HTR-8/SVneo (cell line): ENCODE measurements around the gene CFAP77.

Experiments
- DNase-seq: peaks from one replicate; pipeline ENCODE4 v3.0.0; 2011; ENCODE audit warnings: low spot score, mixed read lengths; ENCODE audit not compliant: insufficient read length
- FAIRE-seq: peaks from 2 replicates; lab custom pipeline; 2011; peaks lifted over from hg19 to GRCh38; lab: Jason Lieb, UNC

The CFAP77 gene

GRCh38 chr9:132482196-132482813 is 72.3 kb downstream of the CFAP77 start:
- DNase-seq: no peak
- FAIRE-seq: no peak

DNA sequence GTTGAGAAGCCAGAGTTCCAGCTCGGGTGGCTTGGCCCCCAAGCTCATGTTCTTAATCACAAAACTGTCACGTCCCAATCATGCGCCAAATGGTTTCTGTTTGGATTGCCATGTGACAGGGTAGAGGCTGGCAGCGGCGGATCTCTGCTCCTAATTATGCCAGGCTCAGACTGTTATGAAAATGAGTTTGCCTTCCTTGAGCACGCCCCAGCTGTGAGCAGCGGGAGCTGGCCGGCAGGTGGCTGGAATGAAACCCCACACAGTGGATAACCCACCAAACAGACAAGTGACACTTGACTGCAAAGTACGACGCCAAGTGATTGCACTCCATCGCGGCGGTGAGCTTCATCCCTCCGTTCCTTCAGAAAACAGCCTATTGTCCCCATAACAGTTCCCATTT is 75.4 kb downstream of the CFAP77 start:
- no peak for DNase-seq
- FAIRE-seq: no peak

DNA sequence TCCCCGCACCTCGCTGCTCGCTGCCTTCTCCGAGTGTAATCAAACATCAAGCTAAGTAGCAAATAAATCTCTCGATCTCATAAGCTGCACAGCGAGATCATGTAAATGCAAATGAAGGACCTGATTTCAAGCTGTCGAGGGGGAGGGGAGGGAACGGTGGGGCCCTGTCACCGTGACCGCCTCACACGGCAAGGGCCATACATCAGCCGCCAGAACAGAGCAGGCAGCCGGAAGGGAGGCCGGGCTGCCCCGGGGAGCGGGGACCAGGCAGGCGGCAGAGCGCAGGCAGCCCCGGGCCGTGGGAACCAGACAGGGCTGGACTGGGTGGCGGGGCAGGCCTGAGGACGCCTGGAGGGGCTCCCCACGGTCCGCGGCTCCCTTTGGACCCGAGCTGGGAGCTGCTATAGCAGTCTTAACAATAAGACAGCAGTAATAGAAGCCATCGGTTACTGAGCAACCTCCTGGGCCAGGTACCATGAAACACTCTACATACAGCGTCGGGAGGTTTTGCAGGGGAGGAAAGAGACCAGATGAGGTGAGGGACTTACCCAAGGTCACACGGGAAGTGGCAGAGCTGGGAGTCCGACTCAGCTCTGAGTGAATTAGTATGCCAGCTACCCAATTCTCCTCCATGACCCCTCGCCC is 76.8 kb downstream of the CFAP77 start:
- no peak for FAIRE-seq
- DNase-seq: no peak

DNA sequence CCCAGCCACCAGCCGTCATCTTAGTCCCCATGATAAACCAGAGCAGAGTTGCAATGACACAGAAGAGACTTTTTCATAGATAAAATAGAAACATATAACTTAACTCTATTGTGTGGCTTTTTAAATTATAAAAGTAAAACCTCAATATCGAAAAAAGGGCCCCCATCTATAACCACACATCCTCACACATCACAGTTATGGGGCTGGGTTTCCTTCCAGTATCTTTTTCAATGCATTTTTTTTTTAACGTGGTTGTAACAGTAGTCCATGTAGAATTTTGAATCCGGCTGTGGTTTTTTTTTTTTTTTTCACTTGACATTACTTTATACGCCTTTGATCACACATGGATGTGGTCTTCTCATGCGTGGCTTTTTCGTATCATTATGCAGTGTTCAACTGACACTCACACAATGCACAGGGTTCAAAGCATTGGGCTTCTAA is 77.4 kb downstream of the CFAP77 start:
- no peak for DNase-seq
- FAIRE-seq: no peak

- FAIRE-seq (no peak), DNase-seq (no peak)
These were observed 78.0 kb downstream of the CFAP77 start for GRCh38 chr9:132487980-132488535.

DNA sequence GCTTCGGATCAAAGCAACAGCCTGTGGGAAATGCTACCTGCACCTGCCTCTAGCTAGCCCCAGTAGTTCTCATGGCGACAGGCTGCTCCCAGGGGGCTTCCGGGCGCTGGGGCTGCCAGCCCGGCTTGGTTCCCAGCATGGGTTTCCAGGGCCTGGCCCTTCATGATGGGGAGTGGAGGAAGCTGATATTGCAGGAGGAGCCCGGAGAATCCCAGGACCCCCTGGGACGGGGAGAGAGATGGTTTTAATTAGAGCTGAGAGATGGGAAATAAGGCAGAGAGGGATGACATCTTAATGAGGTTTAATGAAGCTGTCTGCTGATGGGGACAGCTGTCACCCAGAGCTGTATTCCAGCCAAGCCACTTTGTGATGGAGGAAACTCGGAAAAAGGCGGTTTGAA is 78.6 kb downstream of the CFAP77 start:
- FAIRE-seq: no peak
- DNase-seq: no peak

GRCh38 chr9:132489536-132489935 is 79.5 kb downstream of the CFAP77 start:
- DNase-seq: no peak
- no peak for FAIRE-seq

DNA sequence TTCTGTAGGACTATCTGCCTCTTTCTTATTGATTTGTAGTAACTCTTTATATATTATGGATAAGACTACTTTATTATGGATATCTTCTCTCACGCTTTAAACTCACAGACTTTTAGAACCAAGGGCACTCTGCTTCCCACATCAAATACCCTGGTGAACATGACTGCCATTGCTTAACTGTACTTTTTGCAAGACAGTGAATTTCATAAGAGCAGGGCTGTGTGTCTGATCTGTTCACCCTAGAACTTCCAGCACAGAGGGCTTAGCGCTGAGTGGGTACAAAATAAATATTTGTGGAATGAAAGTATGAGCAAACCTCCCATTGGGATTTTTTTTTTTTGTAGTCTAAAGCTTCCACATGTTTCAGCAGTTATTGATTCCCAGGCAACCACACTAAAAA is 84.8 kb downstream of the CFAP77 start:
- FAIRE-seq (no peak), DNase-seq (no peak)

DNA sequence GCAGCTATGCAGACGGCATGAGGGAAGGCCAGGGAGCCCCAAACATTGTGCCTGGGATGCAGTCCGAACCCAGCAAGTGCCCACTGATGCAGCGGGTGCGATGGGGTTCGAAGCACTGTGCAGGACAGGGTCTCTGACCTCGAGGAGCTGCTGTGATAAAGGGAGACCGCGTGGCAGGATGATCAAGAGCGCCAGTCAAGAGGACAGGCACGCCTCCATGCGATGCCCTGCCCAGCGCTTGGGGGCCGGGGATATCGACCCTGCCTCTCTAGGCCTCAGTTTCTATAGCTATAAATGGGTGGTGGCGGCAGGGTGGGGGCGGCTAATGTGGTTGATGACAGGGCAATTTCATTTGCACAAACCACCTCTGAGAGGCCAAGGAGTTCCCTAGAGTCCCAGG is 87.7 kb downstream of the CFAP77 start:
- no peak for FAIRE-seq
- no peak for DNase-seq

DNA sequence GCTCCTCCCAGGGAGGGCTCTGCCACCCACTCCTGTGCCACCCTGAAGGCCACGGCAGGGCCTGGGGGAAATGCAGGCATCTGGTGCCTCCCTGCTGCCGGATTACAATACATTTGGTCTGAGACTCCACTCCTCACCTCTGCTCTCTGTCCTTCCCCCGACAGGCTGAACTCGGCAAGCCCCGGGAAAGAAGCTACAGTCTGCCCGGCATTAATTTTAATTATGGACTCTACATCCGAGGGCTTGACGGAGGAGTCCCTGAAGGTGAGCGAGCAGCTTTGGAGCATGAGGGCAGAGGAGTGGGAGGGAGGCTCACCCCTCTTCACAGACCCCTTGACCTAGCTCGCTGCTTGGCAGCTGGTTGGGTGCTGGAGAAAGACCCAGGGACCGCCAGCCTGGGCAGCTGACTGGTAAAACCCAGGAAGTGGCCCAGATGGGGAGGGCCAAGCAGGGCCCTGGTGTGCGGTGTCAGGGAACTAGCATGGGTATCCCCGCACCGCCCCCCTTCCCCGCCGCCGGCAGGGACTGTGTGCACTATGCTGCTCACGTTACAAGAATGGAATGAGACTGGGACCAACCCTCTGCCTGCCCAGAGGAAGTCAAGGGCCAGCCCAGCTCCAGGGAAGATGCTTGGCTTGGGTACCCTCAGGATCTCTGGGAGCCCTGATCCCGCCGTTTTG is 88.7 kb downstream of the CFAP77 start:
- FAIRE-seq (no peak), DNase-seq (peak; percentile 10)

DNA sequence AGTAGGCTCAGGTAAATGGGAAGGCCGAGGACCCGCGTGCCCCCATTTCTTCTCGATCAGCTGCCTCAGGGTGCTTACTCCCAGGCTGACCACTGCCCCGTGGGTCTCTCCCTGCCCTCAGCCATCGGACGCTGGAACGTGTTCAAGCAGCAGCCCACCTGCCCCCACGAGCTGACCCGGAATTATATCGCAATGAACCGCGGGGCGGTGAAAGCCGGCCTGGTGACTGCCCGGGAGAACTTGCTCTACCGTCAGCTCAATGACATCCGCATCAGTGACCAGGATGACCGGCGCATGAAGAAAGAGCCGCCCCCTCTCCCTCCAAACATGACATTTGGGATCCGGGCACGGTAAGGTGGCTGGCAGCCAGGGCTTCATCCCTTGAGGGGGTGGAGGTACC is 89.2 kb downstream of the CFAP77 start:
- DNase-seq (no peak), FAIRE-seq (no peak)

DNA sequence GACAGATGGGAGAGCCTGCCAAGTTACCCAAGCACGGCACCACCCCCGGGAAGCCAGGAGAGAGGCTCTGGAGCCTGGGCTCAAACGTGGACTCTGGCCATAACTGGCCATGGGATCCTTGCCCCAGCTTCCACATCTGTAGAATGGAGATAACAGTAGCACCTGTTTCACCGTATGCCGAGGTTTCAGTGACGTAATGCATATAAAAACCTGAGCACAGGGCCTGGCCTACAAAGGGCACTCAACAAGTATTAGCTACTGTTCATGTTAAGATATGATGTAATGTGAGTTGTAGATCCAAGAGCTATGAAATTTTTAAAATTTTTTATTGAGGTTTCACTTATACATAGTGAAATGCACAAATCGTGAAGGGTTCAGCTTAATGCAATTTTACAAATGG is 90.2 kb downstream of the CFAP77 start:
- no peak for DNase-seq
- no peak for FAIRE-seq

- no peak for FAIRE-seq
These were observed 92.5 kb downstream of the CFAP77 start for GRCh38 chr9:132502480-132502879.

DNA sequence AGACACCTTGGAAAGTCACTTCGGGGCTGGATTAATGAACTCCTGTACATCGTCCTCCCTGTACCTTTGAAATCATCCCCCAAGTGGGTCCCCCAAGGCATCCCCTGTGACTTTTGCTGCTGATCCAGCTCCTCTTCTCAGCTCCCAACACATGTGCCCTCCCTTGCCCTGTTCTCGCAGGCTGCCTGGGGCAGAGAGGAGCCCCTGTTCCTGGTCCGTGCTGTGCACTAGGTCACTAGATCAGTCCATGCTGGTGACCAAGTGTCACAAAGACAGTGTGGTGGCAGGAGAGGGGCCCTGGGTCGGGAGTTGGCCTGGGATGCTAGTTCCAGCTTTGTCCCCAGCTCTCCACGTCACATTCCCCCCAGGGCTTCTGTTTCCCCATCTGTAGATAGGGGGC is 93.1 kb downstream of the CFAP77 start:
- FAIRE-seq (no peak), DNase-seq (no peak)

More at GRCh38 chr9:132502480-132502879, 92.5 kb downstream of the CFAP77 start:
- DNase-seq: no peak

DNA sequence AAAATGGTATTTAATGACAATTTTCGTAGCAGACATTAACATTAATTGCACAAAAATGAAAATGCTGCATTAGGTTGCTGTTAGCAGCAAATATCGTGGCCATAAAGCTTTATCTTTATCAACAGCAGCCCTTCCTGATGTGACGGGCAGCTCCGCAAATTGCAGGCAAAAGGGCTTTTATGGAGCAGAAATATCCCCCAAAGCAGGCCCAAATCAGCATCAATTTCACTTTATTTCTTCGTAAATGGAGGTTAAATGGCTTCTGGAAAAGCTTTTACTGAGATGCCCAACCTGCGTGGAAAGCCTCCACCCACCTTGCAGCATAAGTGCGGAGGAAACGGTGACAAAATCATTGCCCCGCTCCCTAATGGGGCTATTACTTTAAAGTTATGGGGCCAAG is 94.5 kb downstream of the CFAP77 start:
- FAIRE-seq: no peak

GRCh38 chr9:132505991-132506655 is 96.1 kb downstream of the CFAP77 start:
- DNase-seq (no peak), FAIRE-seq (no peak)

More for the DNA sequence above, 94.5 kb downstream of the CFAP77 start:
- no peak for DNase-seq

- DNase-seq (no peak), FAIRE-seq (no peak)
These were observed 97.1 kb downstream of the CFAP77 start for GRCh38 chr9:132506977-132507669.

DNA sequence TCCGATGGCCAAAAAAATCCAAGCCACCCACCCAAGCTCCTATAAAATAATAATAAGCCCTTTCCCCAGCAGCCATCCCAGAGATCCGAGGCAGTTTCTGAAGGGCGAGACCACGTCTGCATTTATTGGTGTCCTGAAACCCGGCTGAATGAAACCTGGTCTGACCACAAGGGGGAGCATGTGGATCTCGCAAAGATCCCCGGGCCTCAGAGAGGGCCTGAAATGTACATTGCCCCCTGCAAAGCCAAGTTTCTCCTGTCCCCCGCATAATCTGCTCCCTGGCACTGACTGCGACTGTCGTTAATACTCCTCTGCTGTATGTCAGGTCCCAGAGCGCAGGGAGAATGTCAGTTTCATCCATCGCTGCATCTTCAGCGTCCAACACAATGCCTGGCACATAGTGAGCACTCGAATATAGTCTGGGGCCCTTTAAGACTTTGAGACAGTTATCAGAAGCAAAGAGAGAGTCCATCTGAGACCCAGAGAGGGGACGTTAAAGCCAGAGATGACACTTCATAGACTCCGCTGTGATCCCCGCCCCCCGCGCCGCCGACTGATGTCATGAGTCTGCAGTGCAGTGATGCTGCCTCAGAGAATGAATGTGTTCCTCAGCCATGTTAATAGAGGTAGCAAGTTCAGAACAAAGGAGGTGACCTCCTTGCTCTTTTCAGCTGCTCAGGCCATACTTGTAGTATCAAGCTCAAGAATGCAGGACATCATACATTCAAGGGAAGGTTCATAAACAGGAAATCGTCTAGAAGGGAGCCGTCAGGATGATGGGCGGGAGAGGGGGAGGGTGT is 97.9 kb downstream of the CFAP77 start:
- DNase-seq: peak; percentile 85
- FAIRE-seq: no peak
